G401 (cell line): ENCODE measurements around the gene VPS37C. TPM values are rescaled to one million over a fixed set of nuclear protein-coding genes. Genes with fewer than 3 reads are reported as not detected.
"Not testable (repeated sequence)": the region's sequence is repeated elsewhere in the genome, so short reads cannot be mapped to it uniquely, and the experiment has no call there.

Experiments used
- DNase-seq: peaks from one replicate; pipeline ENCODE4 v3.0.0-alpha.2; 2015; ENCODE audit warnings: low spot score
- in situ Hi-C: cut with HindIII; loops from 2 replicates; pipeline ENCODE4 v1.10.0; 2016; ENCODE audit warnings: low sequenced_read_pairs, mixed read lengths
- total RNA-seq: library from RNA; depleted of rRNA; stranded (reverse); fragments of >200 nt; shearing (Covaris generic); gene quantifications from 2 replicates; pipeline ENCODE4 v1.2.3, GENCODE V29; 2014; rRNA removed

VPS37C gene
- 15.5 and 16.6 TPM in 2 replicates for total RNA-seq

DNA sequence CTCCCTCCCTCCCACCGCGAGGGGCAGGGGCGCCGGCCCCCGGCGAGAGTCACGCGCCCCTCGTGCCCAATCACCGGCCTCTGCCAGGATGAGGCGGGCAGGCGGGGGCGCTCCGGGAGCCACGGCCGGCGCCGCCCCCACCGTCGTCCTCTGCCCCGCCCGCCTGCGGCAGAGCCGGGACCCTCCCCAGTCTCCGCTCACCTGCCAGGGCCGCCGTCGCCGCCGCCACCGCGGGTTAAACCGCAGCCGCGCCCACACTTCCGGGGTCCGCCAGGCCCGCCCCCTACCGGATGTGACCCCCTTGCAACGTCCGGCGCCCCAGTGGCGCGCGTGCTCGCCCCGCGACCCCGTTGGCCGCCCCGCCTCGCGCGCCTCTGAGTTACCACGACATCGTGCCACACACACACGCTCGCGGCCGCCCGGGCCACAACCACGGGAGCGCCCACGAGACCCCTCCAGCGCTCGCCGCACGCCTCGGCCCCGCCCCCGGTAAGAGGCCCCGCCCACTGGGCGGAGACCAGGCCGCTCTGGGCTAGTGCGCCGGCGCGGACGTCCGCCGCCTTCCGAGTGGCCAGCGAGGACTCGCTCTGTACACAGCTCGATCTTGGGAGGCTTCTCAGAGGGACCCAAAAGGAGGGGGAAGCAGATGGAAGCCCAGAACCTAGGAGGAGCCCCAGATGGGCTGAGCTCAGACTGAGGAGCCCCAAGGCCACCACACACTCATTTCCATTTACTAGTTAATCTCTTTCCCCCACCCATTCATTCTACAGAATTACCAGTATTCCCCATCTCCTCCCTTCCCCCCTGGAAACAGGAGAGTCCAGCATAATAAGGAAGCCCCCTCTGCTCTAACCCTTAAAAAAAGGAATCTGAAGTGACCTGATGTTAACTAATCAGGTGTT is at the start of gene VPS37C:
VPS37C (minus strand) TSS at position 237 of the 902 bp plus-strand sequence. CDS start 22,597 bp downstream, outside the sequence.
- in situ Hi-C loops: no loop called here
- DNase-seq: peak; percentile 90

DNA sequence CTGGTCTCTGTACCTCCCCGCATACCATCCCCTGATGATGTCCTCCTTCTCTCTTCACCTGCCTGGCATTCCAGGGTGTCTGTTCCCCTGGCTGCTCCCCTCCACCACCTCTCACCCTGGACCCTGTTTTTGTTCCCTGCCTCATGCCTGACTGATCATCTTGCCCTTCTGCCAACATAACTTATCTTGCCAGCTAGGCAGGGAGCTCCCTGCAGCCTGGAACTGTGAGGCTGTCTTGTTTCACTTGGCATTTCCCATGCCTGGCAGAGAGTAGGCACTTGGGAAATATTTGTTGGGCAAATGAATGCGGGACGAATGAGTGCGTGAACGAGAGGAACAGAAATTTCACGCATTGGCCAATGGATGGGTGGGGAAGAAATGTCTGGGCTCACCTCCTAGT is 49.4 kb upstream of the VPS37C start:
- DNase-seq, in situ Hi-C loops: not testable (repeated sequence)

DNA sequence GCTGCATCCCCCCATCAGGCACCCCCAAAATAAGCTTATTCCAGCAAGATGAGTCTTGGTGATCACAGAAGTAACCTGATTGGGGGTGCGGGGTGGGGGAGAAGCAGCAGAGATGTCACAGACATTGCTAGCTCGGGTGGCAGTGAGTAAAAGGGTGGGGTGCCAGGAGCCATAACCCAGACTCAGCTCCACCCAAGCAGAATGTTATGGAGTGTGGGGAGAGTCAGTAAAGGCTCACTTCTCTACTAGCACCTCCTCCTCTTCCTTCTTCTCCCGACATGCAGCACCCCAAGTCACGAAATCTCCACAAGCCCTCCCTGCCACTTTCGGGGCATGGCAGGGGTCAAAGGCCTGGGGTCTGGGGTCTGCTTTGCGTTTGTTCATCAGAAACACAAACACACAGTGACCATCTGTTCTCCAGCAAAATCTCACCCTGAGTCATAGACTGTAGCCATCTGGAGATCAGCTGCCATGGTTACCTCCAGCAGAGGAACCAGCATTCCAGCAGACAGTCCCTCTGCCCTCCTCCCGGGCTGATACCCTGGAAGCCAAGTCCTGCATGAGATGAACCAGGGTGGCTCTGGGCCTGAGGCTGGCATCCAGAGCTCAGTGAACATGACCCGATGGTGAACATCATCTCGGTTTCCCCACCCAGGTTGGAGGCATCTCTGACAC is 46.5 kb upstream of the VPS37C start:
- in situ Hi-C loops, DNase-seq: not testable (repeated sequence)

DNA sequence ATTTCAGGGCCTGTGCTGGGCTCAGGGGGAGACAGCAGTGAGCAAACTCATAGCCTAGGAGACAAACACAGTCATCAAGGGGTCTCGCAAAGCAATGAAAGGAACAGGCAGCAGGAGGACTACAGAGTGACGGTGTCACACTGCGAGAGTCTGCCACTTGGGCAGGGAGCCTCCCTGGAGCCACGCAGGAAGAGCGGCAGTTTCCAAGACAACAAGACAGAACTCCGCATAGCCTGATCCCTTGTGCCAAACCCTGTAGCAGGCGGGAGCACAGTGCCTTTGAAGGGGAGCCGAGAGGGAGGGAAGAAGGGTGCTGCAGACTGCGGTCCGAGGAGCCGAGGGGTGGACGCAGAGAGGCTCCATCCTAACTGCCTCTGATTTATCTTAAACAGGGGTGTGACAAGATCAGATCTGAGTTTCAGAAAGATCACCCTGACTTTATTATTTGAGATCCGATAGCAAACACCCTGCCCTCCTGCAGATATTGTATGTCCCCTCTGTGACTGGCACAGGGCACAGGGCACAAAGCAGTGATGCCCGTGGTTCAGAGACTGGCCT is 43.4 kb upstream of the VPS37C start:
- DNase-seq: peak; percentile 66
- in situ Hi-C loops: not testable (repeated sequence)

DNA sequence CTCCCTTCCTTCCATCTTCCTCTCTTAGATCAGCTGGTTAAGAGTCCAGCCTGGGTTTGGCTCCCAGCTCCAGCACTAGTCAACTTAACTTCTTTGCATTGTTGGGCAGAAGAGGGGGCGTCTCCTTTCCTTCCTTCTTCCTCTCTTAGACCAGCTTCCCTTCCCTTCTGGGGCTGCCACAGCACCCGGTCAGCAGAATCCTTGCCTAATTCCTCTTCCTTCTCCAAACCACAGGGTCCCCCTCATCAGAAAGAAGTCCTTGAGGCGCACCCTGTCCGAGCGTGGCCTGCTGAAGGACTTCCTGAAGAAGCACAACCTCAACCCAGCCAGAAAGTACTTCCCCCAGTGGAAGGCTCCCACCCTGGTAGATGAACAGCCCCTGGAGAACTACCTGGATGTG is 42.6 kb upstream of the VPS37C start:
- DNase-seq, in situ Hi-C loops: not testable (repeated sequence)

DNA sequence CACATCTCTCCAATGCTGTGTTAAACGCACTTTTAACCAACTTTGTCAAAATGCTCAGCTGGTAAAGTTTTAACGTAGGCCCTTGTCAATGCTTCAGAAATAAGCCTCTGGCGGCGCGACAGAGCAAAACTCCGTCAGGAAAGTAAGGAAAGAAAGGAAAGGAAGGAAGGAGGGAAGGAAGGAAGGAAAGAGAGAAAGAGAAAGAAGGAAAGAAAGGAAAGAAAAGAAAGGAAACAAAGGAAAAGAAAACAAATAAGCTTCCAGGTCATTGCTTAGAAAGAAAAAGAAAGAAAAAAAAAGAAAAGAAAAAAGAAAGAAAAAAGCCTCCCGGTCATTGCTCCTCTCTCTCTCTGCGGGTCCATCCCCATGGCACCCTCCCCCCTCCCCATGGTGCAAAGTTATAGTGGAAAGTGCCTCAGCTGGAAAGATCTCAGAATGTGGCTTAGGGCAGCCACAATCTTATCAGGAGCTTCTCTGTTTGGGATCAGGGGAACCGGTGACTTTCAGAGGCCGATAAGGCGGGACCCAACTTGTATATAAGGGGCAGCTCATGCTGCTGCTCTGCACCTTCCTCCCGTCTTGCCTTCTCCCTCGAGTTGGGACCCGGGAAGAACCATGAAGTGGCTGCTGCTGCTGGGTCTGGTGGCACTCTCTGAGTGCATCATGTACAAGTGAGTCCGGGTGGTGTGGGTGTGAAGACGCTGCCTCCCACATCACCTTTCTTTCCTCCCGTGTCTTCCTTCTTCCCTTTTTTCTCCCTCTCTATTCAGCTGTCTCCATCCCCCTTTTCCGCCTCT is 41.9 kb upstream of the VPS37C start, which contains the start of gene PGA3:
PGA3 (plus strand) TSS at position 566 of the 797 bp plus-strand sequence; CDS start at position 616, 50 bp downstream.
- DNase-seq, in situ Hi-C loops: not testable (repeated sequence)

DNA sequence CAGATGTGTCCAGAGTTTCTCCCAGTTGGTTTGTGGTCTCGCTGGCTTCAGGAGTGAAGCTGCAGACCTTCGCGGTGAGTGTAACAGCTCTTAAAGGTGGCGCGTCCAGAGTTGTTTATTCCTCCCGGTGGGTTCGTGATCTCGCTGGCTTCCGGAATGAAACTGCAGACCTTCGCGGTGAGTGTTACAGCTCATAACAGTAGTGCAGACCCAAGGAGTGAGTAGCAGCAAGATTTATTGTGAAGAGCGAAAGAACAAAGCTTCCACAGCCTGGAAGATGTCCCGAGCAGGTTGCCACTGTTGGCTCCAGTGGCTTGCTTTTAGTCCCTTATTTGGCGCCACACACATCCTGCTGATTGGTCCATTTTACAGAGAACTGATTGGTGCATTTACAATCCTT is 40.2 kb upstream of the VPS37C start:
- no peak for DNase-seq
- in situ Hi-C loops: no loop called here

DNA sequence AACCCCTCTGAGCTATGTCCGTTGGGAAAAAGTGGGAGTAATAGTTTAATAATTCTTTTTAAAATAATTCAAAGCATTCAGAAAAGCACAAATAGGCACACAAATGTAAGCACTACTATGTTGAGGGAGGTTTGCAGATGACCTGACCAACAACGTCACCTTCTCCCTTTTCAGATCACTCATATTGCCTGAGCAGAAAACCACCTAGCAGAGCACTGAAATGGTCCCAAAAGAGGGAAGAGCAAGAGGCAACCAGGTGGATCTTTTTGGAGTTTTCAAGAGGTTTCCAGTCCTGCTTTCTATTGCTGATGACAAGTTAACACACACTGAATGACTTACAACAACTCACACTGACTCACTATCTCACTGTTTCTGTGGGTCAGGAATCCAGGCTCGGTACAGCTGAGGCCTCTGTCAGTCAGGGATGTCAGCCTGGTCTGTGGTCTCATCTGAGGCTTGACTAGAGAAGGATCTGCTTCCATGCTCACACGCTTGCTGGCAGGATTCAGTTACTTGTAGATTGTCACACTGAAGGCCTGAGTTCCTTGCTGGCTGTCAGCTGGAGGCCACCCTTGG is 37.8 kb upstream of the VPS37C start:
- DNase-seq: no peak
- in situ Hi-C loops: no loop called here

DNA sequence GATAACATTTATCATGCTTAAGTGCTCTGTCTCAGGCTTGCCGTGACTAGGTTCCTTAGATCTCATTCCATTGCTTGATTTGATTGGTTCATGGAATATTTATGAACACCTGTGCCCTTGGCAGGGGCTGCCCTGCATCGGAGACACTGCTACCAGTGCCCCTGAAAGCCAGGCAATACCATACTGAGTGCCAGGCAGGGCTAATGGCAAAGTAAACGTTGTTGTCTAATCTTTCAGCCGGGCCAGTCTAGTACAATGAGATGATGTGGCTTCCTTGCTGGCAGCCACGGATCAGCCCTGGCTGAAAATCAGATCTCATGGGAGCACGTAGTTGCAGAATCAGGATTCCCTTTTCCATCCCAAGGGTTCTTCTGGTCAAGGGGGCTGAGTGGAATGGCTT is 37.1 kb upstream of the VPS37C start:
- no peak for DNase-seq
- in situ Hi-C loops: no loop called here

DNA sequence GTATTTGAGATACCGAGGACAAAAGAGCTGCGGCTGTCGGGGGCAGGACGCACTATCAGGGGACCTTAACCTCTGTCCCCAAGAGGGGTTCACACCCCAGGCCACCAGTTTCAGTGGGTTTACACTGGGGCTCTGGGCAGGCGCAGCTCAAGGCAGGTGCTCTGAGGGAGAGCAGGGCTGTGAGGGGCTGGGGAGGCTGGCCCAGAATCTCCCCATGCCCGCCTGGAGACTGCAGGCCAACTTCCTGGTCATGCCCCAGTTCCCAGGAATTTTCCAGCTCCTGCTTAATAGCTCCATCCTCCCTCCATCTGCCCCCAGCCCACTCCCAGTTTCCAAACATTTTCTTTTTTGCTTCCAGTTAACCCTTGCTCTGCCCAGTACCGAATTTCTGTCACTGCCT is 34.5 kb upstream of the VPS37C start:
- in situ Hi-C loops: no loop called here
- peak; percentile 43 for DNase-seq

DNA sequence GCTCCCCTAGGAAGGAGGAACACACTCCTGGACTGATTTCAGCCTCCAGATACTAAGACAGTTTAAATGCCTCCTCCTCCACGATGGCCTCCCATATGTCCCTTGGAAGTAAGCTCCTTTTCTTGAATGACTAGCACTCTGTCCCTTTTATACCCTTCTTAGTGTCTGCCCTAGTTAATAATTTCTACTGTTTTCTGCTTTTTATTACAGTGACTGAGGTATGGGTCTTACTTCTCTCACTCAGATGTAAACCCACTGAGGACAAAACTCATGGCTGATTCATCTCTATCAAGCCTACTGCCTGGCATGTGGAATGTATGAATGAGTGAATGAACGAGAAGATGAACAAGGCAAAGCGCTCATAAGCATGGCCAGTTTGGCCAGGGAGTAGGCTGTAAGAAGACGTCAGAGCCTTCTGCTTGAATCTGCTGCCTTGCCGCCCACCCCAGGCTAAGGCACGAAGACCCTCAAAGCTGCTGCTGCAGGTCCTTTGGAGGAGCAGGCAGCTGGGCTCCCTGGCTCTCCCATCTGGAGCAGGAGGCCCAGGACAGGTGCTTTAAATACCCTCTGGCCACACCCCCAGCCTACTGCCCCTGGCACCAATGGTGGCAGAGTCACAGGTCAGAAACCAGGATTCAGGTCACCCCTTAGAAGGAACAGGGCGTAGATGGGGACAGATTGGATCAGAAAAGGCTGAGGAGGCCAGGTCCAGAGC is 33.9 kb upstream of the VPS37C start:
- in situ Hi-C loops: no loop called here
- DNase-seq: peak; percentile 25

DNA sequence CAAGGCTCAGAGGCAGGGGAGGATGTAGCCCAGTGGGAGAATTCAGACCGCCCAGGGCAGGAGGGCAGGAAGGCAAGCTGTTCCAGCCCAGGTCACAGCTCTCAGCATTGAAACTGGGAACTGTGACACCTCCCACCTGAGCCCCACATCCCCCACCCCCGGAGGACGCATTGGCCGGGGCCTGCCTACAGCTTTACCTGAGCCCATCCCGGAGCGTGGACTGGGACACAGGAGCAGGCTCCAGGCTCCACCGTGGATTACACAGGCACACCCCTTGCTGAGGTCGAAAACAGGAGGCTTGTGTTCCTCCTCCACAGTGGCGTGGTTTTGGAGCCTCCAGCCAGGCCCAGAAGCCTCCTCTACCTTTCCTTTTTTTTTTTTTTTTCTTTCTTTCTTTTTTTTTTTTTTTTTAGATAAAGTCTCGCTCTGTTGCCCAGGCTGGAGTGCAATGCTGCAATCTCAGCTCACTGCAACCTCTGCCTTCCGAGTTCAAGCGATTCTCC is 33.0 kb upstream of the VPS37C start:
- peak; percentile 68 for DNase-seq
- in situ Hi-C loops: no loop called here

DNA sequence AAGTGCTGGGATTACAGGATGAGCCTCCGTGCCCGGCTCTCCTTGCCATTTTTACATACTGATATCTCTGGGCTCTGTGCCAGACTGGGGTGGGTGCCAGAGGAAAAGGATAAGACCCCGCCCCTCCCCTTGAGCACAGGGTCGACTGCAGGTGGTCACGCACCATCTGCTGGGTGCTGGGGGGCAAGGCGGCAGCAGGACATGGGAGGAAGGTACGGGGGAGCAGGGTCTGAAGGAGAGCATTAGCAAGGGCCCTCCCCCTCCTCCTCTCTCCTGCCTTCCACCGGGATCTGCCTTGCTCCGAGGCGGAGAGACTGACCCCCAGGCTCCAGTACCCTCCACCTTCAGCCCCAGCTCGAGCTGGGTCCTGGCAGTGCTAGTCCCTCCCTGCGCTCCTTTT is 32.4 kb upstream of the VPS37C start:
- peak; percentile 46 for DNase-seq
- in situ Hi-C loops: no loop called here

DNA sequence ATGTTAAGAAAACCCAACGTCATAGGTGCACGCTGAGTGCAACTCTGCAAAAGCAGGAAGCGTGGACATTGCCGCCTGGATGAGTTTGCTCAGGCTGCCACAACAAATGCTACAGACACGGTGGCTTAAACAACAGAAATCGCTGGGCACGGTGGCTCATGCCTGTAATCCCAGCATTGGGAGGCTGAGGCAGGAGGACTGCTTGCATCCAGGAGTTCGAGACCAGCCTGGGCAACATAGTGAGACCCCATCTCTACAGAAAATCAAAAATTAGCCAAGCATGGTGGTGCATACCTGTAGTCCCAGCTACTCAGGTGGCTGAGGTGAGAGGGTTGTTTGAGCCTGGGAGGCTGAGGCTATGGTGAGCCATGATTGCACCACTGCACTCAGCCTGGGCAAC is 28.7 kb upstream of the VPS37C start:
- in situ Hi-C loops: no loop called here
- DNase-seq: no peak

DNA sequence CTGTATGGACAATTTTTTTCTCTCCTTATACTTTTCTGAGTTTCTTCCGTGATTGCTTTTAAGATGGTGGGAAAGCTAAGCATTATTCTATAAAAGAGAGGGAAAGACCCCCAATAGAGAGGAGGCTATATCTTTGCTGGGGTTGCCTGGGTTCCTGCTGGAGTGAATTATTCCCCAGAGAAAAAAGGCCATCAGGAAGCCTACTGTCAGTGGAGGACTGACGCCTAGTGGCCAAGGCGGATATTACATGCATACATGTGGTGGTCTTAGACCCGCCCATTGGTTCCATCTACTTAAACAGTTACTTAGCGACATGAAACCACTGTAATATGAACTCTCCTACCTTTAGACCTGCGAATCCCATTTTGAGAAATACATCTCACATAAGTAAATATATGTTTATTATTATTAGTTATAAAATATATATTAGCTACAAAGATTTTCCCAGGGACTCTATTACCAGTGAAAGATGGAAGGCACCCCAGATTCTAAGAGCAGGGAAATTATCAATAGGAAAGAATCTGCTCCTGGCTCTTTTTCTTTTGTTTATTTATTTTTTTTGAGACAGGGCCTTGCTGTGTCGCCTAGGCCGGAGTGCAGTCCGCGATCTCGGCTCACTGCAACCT is 26.4 kb upstream of the VPS37C start:
- in situ Hi-C loops: no loop called here
- DNase-seq: peak; percentile 69

DNA sequence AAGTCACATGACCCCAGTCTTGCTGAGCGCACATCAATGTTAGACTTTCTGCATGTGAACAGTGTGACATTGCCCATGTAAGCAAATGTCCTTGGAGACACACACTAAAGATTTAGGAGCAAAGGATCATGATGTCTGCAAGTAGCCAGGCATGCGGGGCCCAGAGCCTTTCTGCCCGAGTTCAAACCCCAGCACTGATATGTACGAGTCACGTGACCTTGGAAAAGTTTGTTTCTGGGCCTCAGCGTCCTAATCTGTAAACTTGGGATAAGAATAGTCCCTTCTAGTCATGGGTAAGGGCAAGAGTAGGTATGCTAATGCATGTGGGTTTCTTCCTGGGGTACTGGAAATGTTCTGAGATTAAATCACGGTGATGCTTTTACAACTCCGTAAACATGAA is 25.3 kb upstream of the VPS37C start:
- in situ Hi-C loops: no loop called here

DNA sequence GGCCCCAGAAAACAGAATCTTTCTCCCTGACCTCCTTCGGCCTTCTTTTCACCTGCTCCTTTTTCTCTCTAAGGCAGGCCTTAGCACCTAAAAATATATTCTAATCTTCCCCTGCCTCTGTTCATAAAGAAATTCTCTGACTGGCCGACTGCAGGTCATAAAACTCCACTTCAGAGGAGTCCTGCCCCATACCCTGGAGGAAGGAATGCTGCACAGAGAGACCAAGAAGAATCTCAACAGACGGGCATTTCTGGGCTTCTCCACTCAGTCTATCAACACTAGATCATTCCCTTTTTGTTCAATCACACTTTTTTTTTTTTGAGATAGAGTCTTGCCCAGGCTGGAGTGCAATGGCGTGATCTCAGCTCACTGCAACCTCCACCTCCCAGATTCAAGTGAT is 22.4 kb upstream of the VPS37C start:
- DNase-seq: no peak
- in situ Hi-C loops: no loop called here

More for the DNA sequence above, 25.3 kb upstream of the VPS37C start:
- no peak for DNase-seq

DNA sequence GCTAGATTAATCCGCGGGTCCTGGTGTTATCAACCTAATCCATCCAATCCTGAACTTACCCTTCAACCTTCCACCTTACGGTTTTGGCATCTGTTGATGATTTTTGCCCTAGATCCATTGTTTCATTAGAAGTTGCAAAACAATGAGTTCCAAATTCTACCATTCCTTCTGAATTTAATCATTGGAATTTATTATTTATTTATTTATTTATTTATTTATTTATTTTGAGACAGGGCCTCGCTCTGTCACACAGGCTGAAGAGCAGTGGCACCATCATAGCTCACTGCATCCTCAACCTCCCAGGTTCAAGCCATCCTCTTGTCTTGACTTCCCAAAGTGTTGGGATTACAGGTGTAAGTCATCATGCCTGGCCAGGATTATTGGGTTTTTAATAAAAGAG is 20.3 kb upstream of the VPS37C start:
- DNase-seq: no peak

More for the DNA sequence above, 20.3 kb upstream of the VPS37C start:
- in situ Hi-C loops: no loop called here
